Activated T-helper 17 cell treated with anti-CD3 and anti-CD28 coated beads, Interleukin-2, amount 50 U/mL, for 72 hours (primary cell): Measurements from ENCODE around the gene ANKRD24. TPM values are rescaled to one million over a fixed set of nuclear protein-coding genes. Genes with fewer than 3 reads are reported as not detected.
"Not testable (repeated sequence)": the region's sequence is repeated elsewhere in the genome, so short reads cannot be mapped to it uniquely, and the experiment has no call there.

Source experiments
- ATAC-seq: fragments of 150-1000 bp; cut with Tn5 transposase; replicated peaks from 2 replicates; pipeline ENCODE4 v1.10.0; 2021; ENCODE audit warnings: mild to moderate bottlenecking, moderate library complexity
- H3K27ac Mint-ChIP-seq: one replicate; pipeline ENCODE4 v1.8.0; 2022; ENCODE audit warnings: mixed read lengths
- H3K27me3 Mint-ChIP-seq: one replicate; pipeline ENCODE4 v1.8.0; 2022; ENCODE audit warnings: mixed read lengths
- H3K36me3 Mint-ChIP-seq: one replicate; pipeline ENCODE4 v1.8.0; 2022; ENCODE audit warnings: low read depth, mild to moderate bottlenecking, mixed read lengths
- H3K4me1 Mint-ChIP-seq: one replicate; pipeline ENCODE4 v1.8.0; 2022; ENCODE audit warnings: mixed read lengths
- H3K4me3 Mint-ChIP-seq: one replicate; pipeline ENCODE4 v1.8.0; 2022; ENCODE audit warnings: mild to moderate bottlenecking, mixed read lengths
- H3K9me3 Mint-ChIP-seq: one replicate; pipeline ENCODE4 v1.8.0; 2022; ENCODE audit warnings: mixed read lengths
- total RNA-seq, 2 donors: library from RNA; stranded (reverse); gene quantifications; one replicate each; pipeline ENCODE4 v1.2.3, GENCODE V29; 2022

ANKRD24 gene
- total RNA-seq, 2 donors from 2014 or later = 1.2 to 2.5 TPM

DNA sequence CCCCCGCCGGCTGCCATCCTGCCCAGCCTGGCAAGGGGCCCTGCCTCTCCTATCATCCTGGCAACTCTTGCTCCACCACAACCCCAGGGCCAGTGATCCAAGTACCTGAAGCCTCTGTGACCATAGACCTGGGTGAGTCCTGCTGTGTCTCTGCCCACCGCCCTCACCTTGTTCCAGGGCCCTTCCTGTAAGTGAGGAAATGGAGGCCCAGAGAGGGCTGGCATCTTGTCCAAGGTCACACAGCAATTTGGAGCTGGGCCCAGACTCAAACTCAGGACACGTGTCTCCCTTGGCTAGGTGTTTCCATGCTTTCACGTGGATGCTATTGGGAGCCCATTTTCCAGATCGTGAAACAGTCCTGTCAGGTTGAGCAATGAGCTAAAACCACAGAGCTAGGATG lies 25.3 kb upstream of the ANKRD24 start:
- H3K4me3 Mint-ChIP-seq = no peak overlapping the region
- H3K27me3 Mint-ChIP-seq = no peaks in the 10 kb centered on the region
- no peak overlapping the region for H3K27ac Mint-ChIP-seq
- no peak for ATAC-seq
- no peaks in the 10 kb centered on the region for H3K9me3 Mint-ChIP-seq
- H3K36me3 Mint-ChIP-seq = no peaks in the 10 kb centered on the region
- H3K4me1 Mint-ChIP-seq = peaks cover 6% of the 10 kb centered on the region

DNA sequence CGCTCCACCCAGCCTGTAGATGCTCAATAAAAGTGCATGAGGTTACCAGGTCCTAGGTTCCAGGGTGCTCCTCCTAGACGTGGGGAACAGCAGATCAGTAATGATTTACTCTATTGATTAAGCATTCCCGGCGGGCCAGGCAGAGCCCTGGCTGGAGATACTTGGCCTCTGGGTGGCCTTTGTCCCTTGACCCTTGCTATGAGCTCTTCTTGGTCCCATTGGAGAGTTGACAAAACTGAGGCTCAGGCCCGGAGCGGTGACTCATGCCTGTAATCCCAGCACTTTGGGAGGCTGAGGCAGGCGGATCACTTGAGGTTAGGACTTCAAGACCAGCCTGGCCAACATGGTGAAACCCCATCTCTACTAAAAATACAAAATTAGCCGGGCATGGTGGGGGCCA lies 24.5 kb upstream of the ANKRD24 start:
- H3K36me3 Mint-ChIP-seq, H3K27ac Mint-ChIP-seq, H3K4me1 Mint-ChIP-seq, H3K9me3 Mint-ChIP-seq, ATAC-seq, H3K4me3 Mint-ChIP-seq, H3K27me3 Mint-ChIP-seq: not testable (repeated sequence)

DNA sequence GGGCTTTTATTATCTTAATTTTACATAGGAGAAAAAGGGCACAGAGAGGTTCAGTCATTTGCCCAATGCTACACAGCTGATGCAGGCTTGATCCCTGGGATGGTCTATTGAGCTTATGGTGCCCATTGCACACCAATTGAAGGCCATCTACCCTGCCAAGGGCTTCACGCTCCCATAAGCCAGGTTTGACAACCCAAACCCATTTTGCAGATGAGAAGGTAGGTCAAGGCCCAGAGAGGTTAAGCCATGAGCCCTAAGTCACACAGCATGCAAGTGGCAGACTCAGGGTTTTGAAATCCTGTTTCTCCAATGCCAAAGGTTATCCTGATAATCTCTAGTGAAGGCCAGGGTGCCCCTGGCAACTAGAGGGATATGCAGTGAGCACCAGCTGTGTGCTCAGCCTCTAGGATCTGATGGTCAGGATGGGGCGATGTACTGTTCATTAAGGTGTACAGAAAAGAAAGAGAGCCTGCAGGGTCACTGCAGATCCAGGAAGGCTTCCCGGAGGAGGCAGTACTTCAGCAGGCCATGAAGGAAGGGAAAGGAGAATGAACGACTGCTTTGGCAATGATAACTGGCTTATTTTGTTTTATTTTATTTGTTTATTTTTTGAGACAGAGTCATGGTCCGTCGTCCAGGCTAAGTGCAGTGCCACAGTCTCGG lies 20.9 kb upstream of the ANKRD24 start:
- Mint-ChIP-seq H3K9me3 (no peaks in the 10 kb centered on the region), H3K4me3 (no peak overlapping the region), H3K4me1 (no peaks in the 10 kb centered on the region), H3K27ac (no peak overlapping the region), H3K27me3 (no peaks in the 10 kb centered on the region), H3K36me3 (no peaks in the 10 kb centered on the region)
- no peak for ATAC-seq

DNA sequence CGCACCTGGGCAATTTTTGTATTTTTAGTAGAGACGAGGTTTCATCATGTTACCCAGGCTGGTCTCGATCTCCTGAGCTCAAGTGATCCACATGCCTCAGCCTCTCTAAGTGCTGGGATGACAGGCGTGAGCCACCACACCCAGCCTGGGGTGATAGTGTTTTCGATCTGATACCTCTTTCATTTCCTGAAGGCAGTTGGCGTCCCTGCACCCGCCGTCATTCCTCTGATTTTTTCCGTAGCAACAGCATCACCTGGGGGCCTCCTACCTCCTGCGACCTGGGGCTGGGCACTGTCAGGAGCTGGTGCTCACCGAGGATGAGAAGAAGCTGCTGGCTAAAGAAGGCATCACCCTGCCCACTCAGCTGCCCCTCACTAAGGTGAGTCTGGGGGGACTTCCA lies 18.2 kb upstream of the ANKRD24 start:
- no peak overlapping the region for H3K27ac Mint-ChIP-seq
- H3K9me3 Mint-ChIP-seq = no peaks in the 10 kb centered on the region
- H3K4me3 Mint-ChIP-seq = no peak overlapping the region
- no peaks in the 10 kb centered on the region for H3K4me1 Mint-ChIP-seq
- H3K27me3 Mint-ChIP-seq = no peaks in the 10 kb centered on the region
- H3K36me3 Mint-ChIP-seq = no peaks in the 10 kb centered on the region
- no peak for ATAC-seq

DNA sequence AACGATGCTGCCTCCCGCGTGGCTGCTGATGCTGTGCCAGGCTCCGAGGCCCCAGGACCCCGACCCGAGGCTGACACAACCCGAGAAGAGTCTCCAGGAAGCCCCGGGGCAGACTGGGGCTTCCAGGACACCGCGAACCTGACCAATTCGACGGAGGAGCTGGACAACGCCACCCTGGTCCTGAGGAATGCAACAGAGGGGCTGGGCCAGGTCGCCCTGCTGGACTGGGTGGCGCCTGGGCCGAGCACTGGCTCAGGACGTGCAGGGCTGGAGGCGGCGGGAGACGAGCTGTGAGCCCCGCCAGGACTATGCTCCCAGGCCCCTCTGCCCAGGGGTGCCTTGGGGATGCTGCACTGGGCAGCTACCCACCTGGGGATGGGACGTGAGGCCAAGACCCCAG lies 10.8 kb upstream of the ANKRD24 start:
- peaks cover 13% of the 10 kb centered on the region for H3K36me3 Mint-ChIP-seq

DNA sequence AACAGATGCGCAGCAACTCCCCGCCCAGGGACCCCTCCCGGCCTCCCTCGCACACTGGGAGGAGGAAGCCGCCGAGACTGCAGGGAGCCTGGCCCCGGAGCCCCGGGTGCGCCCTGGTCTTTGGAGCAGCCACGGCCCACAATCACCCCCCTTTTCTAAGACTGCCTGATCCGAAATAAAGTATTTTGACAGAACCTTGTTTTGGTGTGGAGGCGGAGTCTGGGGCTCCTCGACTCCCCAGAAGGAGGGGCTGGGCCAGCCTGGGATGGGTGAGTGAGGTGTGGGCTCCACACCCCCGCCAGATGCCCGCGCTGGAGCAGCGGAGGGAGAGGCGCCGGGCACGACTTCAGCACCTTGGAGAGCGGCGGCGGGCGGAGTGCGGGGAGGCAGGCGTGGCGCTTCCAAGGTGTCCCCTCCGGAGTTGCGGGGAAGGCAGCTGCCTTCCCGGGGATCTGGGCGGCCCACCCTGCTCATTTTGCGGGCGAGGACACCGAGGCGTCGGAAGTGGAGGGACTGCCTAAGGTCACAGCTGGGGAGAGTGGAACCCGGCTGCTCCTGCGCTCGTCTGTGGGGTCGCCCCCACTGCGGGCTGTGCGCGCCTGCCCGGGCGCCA lies 9.5 kb upstream of the ANKRD24 start:
- Mint-ChIP-seq H3K27ac (no peak overlapping the region), H3K27me3 (peaks cover 7% of the 10 kb centered on the region), H3K9me3 (no peaks in the 10 kb centered on the region), H3K4me1 (no peaks in the 10 kb centered on the region), H3K36me3 (peaks cover 24% of the 10 kb centered on the region), H3K4me3 (no peak overlapping the region)
- peak; percentile 70 for ATAC-seq

More for the DNA sequence above, 10.8 kb upstream of the ANKRD24 start:
- no peak overlapping the region for H3K4me3 Mint-ChIP-seq
- H3K4me1 Mint-ChIP-seq = no peaks in the 10 kb centered on the region
- no peak for ATAC-seq
- peaks cover 7% of the 10 kb centered on the region for H3K27me3 Mint-ChIP-seq
- no peak overlapping the region for H3K27ac Mint-ChIP-seq
- no peaks in the 10 kb centered on the region for H3K9me3 Mint-ChIP-seq

DNA sequence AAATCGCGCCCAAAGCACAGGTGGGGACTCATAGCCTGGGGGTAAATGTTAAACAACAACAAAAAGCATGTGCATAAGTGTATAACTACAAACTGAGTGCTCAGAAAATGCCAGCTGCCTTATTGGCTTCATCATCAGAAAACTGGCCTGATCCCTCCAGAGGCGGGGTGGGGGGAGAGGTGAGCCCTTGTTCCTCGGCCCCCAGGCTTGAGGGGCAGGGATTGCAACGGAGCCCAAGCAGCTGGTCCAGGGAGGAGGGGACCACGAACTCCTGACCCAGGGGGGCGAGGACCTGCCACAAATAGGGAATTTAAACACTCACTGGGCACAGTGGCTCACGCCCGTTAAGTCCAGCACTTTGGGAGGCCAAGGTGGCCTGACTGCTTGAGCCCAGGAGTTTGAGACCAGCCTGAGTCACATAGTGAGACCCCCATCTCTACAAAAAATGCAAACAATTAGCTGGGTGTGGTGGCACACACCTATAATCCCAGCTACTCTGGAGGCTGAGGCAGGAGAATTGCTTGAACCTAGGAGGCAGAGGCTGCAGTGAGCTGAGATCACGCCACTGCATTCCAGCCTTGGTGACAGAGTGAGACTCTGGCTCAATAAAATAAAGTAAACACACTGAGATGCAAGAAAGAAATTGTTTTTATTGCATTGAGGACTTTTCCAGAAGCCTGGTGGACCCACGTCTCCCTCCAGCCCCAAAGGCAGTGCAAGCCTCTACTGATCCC lies 8.8 kb upstream of the ANKRD24 start:
- H3K9me3 Mint-ChIP-seq = no peaks in the 10 kb centered on the region
- no peak for ATAC-seq
- H3K36me3 Mint-ChIP-seq = peaks cover 31% of the 10 kb centered on the region
- no peaks in the 10 kb centered on the region for H3K4me1 Mint-ChIP-seq
- H3K27me3 Mint-ChIP-seq = peaks cover 7% of the 10 kb centered on the region
- H3K27ac Mint-ChIP-seq = no peak overlapping the region
- H3K4me3 Mint-ChIP-seq = no peak overlapping the region

DNA sequence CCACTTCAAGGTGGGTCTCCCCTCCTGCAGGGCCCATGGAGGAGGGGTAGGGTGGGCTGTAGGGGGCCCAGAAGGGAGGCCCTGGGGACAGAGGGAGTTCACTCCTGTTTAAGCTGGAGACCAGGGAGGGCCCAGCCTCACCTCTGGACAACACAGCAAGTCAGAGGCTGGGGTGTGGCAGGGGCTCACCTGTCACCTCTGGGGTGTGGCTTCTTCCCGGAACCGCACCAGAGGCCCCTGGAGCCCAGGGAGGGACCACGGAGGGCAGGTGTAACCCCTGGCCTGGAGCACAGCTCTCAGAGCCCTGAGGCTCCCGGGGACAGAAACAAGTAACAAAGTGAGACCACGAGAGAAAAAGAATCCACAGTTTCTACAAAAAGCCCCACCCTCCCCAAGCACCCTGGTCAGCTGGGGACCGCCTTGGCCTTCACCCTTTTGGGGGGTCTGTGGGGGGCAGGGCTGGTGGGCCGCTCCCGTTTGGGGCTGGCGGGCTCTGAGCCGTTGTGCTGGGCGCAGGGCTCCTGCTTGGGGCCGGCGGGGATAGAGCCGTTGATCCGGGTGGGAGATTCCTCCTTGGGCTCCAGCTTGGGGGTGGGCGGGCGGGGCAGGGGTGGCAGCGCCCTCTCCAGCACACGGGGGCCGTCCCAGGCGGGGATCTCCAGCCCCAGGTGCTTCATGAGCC lies 8.1 kb upstream of the ANKRD24 start:
- ATAC-seq = no peak
- Mint-ChIP-seq H3K4me1 (peaks cover 3% of the 10 kb centered on the region), H3K27ac (no peak overlapping the region)

DNA sequence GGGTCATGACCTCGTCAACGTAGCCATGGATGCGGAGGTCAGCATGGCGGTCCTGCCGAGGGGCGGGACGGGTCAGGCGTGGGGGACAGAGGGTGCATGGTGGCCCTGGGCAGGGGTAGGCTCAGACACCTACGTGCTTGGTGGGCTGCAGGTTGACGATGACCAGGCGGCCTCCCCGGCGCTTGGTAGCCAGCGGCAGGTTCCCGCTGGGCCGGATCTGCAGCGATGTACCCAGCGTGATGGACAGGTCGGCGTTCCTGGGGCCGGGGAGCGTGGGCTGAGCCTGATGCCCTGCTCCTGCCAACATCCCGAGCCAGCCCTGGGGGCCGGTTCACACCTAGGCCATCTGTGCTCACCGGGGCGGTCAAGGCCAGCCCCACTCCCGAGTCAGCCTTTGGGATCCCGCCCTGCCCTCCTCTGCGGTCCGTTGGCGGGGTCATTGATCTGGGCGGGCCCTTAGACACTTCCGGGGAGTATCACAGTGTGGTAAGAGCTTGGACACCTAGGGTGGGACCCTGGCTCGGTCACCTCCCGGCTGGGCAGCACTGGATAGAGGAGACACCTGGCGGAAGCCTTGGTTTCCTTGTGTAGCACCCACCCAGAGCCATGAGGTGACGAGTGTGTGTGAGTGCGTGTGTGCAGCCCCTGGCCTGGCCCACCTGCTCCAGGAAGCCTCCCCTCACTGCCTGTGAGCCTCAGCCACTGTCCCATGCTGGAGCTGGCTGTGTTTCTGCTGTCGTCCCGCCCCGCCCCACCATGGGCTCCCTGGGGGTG lies 7.4 kb upstream of the ANKRD24 start:
- Mint-ChIP-seq H3K27ac (no peak overlapping the region), H3K4me1 (peaks cover 6% of the 10 kb centered on the region), H3K27me3 (peaks cover 7% of the 10 kb centered on the region), H3K36me3 (peaks cover 45% of the 10 kb centered on the region), H3K9me3 (no peaks in the 10 kb centered on the region), H3K4me3 (no peak overlapping the region)
- no peak for ATAC-seq

More for the DNA sequence above, 8.1 kb upstream of the ANKRD24 start:
- peaks cover 38% of the 10 kb centered on the region for H3K36me3 Mint-ChIP-seq
- H3K4me3 Mint-ChIP-seq = no peak overlapping the region
- H3K9me3 Mint-ChIP-seq = no peaks in the 10 kb centered on the region
- H3K27me3 Mint-ChIP-seq = peaks cover 7% of the 10 kb centered on the region

DNA sequence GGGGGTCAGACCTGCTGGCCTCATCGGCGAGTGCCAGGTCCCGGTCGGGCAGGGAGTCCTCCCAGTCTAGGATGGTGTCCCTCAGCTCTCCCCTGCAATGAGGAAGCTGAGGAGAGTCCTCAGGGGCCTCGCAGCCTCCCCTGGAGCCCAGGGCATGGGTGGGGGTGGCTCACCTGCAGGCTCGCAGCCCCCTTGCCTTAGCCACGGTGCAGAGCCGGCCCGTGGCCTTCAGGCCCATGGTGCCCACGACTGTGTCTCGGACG lies 6.9 kb upstream of the ANKRD24 start:
- peaks cover 50% of the 10 kb centered on the region for H3K36me3 Mint-ChIP-seq
- ATAC-seq = no peak
- H3K9me3 Mint-ChIP-seq = no peaks in the 10 kb centered on the region
- H3K4me1 Mint-ChIP-seq = peaks cover 6% of the 10 kb centered on the region
- no peak overlapping the region for H3K27ac Mint-ChIP-seq
- H3K4me3 Mint-ChIP-seq = no peak overlapping the region
- peaks cover 7% of the 10 kb centered on the region for H3K27me3 Mint-ChIP-seq

DNA sequence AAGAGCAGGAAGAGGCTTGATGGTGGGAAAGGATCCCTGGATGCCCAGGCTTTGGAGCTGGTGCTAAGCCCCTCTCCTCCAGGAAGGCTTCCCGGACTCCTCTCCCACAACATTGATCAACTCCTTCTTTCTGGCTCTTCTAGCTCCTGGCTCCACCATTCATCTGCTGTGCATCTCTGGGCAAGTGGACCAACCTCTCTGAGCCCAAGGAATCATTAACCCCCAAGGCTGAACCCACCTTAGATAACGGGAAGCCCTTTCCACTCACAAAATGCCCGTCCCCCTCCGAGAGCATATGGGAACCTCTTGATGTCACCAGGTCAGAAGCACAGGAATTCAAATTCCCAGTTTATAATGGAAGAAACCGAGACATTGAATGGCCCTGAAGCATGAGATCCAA lies 5.3 kb upstream of the ANKRD24 start:
- ATAC-seq = no peak
- Mint-ChIP-seq H3K27ac (no peak overlapping the region), H3K27me3 (peaks cover 5% of the 10 kb centered on the region), H3K9me3 (no peaks in the 10 kb centered on the region), H3K36me3 (peaks cover 59% of the 10 kb centered on the region), H3K4me3 (no peak overlapping the region), H3K4me1 (peaks cover 12% of the 10 kb centered on the region)

DNA sequence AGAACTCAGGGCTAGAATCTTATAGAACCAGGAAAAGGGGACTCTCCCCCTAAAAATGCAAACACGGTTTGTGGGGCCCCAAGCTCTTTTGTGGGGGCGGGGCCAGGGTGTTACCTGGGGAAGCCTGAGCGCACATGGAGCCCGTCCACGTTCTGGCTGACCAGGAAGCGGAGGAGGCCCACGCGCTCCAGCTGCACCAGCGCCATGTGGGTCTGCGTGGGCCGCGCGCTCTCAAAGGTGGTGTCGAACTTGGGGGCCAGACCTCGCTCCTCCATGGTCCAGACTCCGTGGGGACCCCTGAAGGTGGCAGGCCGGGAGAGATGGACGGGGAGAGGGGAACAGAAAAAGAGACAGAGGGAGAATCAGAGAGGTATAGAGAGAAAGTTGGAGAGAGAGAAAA lies 3.5 kb upstream of the ANKRD24 start:
- ATAC-seq = no peak
- Mint-ChIP-seq H3K27ac (peak overlapping the region; percentile 25), H3K4me1 (peaks cover 18% of the 10 kb centered on the region)

DNA sequence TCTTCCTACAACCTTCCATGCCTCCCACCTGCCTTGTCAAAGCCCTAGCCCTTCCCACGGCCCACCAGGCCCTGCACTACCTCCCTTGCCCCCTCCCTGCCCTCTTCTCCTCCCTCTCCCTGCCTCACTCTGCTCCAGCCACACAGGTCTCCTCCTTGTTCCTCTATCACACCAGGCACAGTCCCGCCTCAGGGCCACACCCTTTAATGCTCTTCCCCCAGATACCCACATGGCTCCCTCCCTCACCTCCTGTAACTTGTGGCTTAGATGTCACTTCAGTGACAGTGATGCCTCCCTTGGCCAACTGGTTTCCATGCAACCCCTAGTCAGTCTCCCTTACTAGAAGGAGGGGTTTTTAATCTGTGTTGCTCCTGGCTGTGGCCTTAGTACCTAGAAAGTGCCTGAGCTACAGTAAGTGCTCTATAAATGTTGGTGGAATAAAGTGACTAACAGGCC lies 1.4 kb upstream of the ANKRD24 start:
- peak overlapping the region; percentile 54 for H3K27ac Mint-ChIP-seq
- H3K27me3 Mint-ChIP-seq = no peaks in the 10 kb centered on the region
- peak overlapping the region; percentile 98 for H3K4me3 Mint-ChIP-seq
- H3K9me3 Mint-ChIP-seq = no peaks in the 10 kb centered on the region
- H3K4me1 Mint-ChIP-seq = peaks cover 18% of the 10 kb centered on the region
- peaks cover 56% of the 10 kb centered on the region for H3K36me3 Mint-ChIP-seq
- no peak for ATAC-seq

More for the DNA sequence above, 3.5 kb upstream of the ANKRD24 start:
- H3K36me3 Mint-ChIP-seq = peaks cover 63% of the 10 kb centered on the region
- H3K4me3 Mint-ChIP-seq = no peak overlapping the region
- H3K9me3 Mint-ChIP-seq = no peaks in the 10 kb centered on the region
- H3K27me3 Mint-ChIP-seq = no peaks in the 10 kb centered on the region
